ENCODE measurements around the gene CAMSAP3. TPM values are rescaled to one million over a fixed set of nuclear protein-coding genes. Genes with fewer than 3 reads are reported as not detected.
"Not testable (repeated sequence)": the region's sequence is repeated elsewhere in the genome, so short reads cannot be mapped to it uniquely, and the experiment has no call there.

CAMSAP3 gene
- total RNA-seq, 1 donor from 2014 or later, result 12.8 TPM

DNA sequence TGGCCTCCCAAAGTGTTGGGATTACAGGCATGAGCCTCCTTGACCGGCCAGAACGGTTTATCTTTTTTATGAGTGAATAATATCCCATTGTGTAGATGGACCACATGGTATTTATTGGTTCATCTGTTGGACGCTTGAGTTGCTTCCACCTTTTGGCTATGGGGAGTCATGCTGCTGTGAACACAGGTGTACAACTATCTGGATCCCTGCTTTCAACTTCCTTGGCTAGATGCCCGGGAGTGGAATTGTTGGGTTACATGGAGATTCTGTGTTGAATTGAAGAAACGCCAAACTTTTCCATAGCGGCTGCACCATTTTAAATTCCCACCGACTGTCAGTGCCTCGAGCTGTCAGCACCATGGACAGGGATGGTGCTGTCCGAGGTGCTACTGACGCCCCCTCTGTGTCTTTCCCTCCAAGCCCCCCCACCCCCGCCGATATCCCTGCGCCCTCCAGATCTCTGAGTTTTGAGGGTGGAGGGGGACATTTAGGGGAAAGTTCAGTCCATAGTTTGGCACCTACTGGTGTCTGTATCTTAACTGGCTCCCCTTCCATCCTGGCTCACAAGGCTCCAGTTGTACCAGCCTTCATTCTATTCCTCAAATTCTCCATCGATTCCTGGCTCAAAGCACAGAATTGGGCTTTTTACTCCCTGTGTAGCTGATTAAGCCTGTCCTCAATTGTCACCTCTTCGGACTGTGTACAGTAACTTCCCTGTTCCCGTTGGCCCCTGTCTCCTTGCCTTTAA, 32.8 kb upstream of the CAMSAP3 start:
- TF ChIP-seq POLR2AphosphoS5 (IDR thresholded peaks at IDR 0.05; ENCODE audit: insufficient read depth in 1 of 2, low read depth in 1 of 2), result no peak
- TF ChIP-seq POLR2A (IDR thresholded peaks at IDR 0.05), result no peak
- TF ChIP-seq, protein P1, sequence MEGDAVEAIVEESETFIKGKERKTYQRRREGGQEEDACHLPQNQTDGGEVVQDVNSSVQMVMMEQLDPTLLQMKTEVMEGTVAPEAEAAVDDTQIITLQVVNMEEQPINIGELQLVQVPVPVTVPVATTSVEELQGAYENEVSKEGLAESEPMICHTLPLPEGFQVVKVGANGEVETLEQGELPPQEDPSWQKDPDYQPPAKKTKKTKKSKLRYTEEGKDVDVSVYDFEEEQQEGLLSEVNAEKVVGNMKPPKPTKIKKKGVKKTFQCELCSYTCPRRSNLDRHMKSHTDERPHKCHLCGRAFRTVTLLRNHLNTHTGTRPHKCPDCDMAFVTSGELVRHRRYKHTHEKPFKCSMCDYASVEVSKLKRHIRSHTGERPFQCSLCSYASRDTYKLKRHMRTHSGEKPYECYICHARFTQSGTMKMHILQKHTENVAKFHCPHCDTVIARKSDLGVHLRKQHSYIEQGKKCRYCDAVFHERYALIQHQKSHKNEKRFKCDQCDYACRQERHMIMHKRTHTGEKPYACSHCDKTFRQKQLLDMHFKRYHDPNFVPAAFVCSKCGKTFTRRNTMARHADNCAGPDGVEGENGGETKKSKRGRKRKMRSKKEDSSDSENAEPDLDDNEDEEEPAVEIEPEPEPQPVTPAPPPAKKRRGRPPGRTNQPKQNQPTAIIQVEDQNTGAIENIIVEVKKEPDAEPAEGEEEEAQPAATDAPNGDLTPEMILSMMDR (IDR thresholded peaks at IDR 0.05), result no peak
- no peak overlapping the region for H3K27ac ChIP-seq
- no peak for DNase-seq (ENCODE audit: extremely low spot score in 2 of 2)
- no peaks in the 10 kb centered on the region for H3K27me3 ChIP-seq
- peaks cover 0 to 33% of the 10 kb centered on the region in 2 donors for H3K36me3 ChIP-seq
- H3K9me3 ChIP-seq, result no peaks in the 10 kb centered on the region
- H3K4me1 ChIP-seq, result no peaks in the 10 kb centered on the region
- intact Hi-C loops (cut with DNase I), result no loop called here
- H3K4me3 ChIP-seq, result no peak overlapping the region

DNA sequence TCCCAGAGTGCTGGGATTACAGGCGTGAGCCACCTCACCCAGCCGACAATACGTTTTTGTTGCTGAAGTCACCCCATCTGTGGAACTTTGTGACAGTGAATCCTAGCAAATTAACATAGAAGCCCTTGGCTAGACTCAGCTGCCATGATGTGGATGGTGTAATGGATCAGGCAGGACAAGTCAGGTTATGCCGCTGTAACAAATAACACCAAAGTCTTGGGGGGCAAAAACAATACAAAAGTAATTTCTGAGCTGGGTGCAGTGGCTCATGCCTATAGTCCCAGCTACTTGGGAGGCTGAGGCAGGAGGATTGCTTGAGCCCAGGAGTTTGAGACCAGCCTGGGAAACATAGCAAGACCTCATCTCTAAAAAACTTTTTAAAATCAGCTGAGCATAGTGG, 30.8 kb upstream of the CAMSAP3 start:
- DNase-seq (ENCODE audit: extremely low spot score in 2 of 2), result no peak
- no peaks in the 10 kb centered on the region for H3K4me1 ChIP-seq
- H3K4me3 ChIP-seq, result no peak overlapping the region
- intact Hi-C loops (cut with DNase I), result no loop called here
- H3K27ac ChIP-seq, result no peak overlapping the region
- H3K9me3 ChIP-seq, result no peaks in the 10 kb centered on the region
- TF ChIP-seq POLR2A (IDR thresholded peaks at IDR 0.05) (no peak), POLR2AphosphoS5 (IDR thresholded peaks at IDR 0.05; ENCODE audit: insufficient read depth in 1 of 2, low read depth in 1 of 2) (no peak)
- TF ChIP-seq, protein P1 (IDR thresholded peaks at IDR 0.05), result no peak
- peaks cover 0 to 13% of the 10 kb centered on the region in 2 donors for H3K36me3 ChIP-seq
- no peaks in the 10 kb centered on the region for H3K27me3 ChIP-seq

DNA sequence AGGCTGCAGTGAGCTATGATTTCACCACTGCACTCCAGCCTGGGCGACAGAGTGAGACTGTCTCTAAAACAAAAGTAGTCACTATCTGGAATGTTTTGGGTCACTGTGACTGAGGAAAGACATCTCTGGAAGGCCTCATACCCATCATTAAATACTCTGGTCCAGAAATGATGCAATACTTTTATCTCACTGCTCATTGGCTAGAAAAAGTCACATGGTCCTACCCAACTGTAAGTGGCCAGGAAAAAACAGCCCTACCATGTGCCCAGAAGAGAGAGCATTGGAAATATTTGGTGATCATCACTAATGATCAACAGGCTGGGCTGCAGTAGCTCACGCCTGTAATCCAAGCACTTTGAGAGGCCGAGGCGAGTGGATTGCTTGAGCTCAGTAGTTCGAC, 30.3 kb upstream of the CAMSAP3 start:
- Histone ChIP-seq H3K27me3 (no peaks in the 10 kb centered on the region), H3K4me1 (no peaks in the 10 kb centered on the region), H3K9me3 (no peaks in the 10 kb centered on the region), H3K27ac (no peak overlapping the region), H3K36me3 (peaks cover 0 to 8% of the 10 kb centered on the region in 2 donors), H3K4me3 (no peak overlapping the region)
- intact Hi-C loops (cut with DNase I), result no loop called here
- TF ChIP-seq, protein P1 (IDR thresholded peaks at IDR 0.05), result no peak
- no peak for TF ChIP-seq POLR2A (IDR thresholded peaks at IDR 0.05)
- no peak for TF ChIP-seq POLR2AphosphoS5 (IDR thresholded peaks at IDR 0.05; ENCODE audit: insufficient read depth in 1 of 2, low read depth in 1 of 2)
- no peak for DNase-seq (ENCODE audit: extremely low spot score in 2 of 2)

DNA sequence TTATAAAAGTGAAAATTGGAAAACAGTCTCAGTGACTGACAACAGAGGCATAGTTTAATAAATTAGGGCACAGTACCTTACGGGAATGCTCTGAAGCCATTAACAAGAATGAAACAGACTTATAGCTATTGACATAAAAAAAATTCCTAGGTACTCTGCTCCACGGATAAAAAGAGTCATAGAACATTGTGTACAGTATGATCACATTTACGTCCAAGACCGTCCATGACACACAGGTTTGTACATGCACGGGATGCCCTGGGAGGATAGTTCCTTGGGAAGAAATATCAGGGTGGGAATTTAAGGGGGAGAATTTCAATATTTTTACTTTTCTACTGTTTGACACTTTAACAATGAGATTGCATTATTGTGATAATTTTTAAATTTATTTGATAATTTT, 24.9 kb upstream of the CAMSAP3 start:
- DNase-seq (ENCODE audit: extremely low spot score in 2 of 2), result no peak
- no peak overlapping the region for H3K27ac ChIP-seq
- intact Hi-C loops (cut with DNase I), result no loop called here
- no peaks in the 10 kb centered on the region for H3K4me1 ChIP-seq
- H3K9me3 ChIP-seq, result no peaks in the 10 kb centered on the region
- no peaks in the 10 kb centered on the region for H3K36me3 ChIP-seq
- H3K27me3 ChIP-seq, result no peaks in the 10 kb centered on the region
- H3K4me3 ChIP-seq, result no peak overlapping the region
- TF ChIP-seq POLR2AphosphoS5 (IDR thresholded peaks at IDR 0.05; ENCODE audit: insufficient read depth in 1 of 2, low read depth in 1 of 2), result peak in 1 of 2 donors; percentile 27
- TF ChIP-seq, protein P1 (IDR thresholded peaks at IDR 0.05), result no peak

DNA sequence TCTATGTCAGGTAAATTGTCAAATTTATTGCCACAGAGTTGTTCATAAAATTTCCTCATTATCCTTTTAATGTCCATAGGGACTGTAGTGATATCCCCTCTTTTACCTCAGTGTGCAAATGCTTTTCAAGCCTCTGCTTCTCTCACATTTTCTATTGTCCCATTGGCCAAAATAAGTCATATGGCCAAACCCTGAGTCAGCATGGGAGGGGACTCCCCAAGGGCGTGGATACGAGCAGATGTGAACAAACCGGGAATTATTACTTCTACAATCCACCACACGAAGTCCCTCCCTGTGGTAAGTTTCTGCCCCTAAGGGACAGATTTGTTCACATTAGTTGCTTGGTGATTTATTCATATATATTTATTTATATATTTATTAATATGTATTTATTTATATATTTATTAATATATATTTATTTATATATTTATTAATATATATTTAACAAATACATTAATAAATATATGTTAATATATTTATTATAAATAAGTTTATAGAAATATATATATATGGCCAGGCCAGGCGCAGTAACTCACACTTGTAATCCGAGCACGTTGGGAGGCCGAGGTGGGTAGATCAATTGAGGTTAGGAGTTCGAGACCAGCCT, 20.1 kb upstream of the CAMSAP3 start:
- intact Hi-C loops (cut with DNase I), result no loop called here
- no peaks in the 10 kb centered on the region for H3K4me1 ChIP-seq
- H3K9me3 ChIP-seq, result no peaks in the 10 kb centered on the region
- no peaks in the 10 kb centered on the region for H3K27me3 ChIP-seq
- TF ChIP-seq POLR2AphosphoS5 (IDR thresholded peaks at IDR 0.05; ENCODE audit: insufficient read depth in 1 of 2, low read depth in 1 of 2) (no peak), POLR2A (IDR thresholded peaks at IDR 0.05) (no peak)
- TF ChIP-seq, protein P1 (IDR thresholded peaks at IDR 0.05), result no peak
- no peak overlapping the region for H3K4me3 ChIP-seq
- DNase-seq (ENCODE audit: extremely low spot score in 2 of 2), result no peak
- no peak overlapping the region for H3K27ac ChIP-seq
- H3K36me3 ChIP-seq, result no peaks in the 10 kb centered on the region

DNA sequence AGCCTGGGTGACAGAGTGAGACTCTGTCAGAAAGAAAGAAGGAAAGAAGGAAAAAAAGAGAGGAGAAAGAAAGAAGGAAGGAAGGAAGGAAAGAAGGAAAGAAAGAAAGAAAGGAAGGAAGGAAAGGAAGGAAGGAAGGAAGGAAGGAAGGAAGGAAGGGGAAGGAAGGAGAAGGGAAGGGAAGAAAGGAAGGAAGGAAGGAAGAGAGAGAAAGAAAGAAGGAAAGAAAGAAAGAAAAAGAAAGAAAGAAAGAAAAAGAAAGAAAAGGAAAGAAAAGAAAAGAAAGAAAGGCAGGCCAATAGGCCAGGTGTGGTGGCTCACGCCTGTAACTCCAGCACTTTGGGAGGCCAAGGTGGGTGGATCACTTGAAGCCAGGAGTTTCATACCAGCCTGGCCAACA, 18.2 kb upstream of the CAMSAP3 start:
- H3K4me3 ChIP-seq; DNase-seq (ENCODE audit: extremely low spot score in 2 of 2); H3K4me1 ChIP-seq; H3K27me3 ChIP-seq; H3K27ac ChIP-seq; intact Hi-C loops (cut with DNase I); H3K9me3 ChIP-seq; H3K36me3 ChIP-seq: not testable (repeated sequence)
